ENCODE measurements around the gene GLMP. TPM values are rescaled to one million over a fixed set of nuclear protein-coding genes. Genes with fewer than 3 reads are reported as not detected.

GLMP gene
- total and polyA plus RNA-seq, 2 of the 13 experiments (the other 11 are each of a cell fraction or from before 2014, with no cell fraction given) = 44.6 to 75.8 TPM

GRCh38 chr1:156291226-156292061 lies 4.0 kb downstream of the GLMP start (continued):
- TF ChIP-seq ZNF761 (CRISPR knock-in tag; conservative IDR thresholded peaks at IDR 0.05) (no peak), ZNF431 (CRISPR knock-in tag; IDR thresholded peaks at IDR 0.05; ENCODE audit: borderline replicate concordance, low read depth) (no peak), ZNF230 (CRISPR knock-in tag; IDR thresholded peaks at IDR 0.05) (0 out of 2 replicates have a peak, but pooled peaks have one; percentile 55), ZBTB2 (CRISPR knock-in tag; IDR thresholded peaks at IDR 0.05; ENCODE audit: low read depth) (peak; percentile 44; the same call in 1 of the 2 replicates), ZFX (CRISPR knock-in tag; IDR thresholded peaks at IDR 0.05; ENCODE audit: low read depth) (peak; percentile 98), TOE1 (CRISPR knock-in tag; IDR thresholded peaks at IDR 0.05) (0 out of 2 replicates have a peak, but pooled peaks have one; percentile 38), MEF2D (CRISPR knock-in tag; IDR thresholded peaks at IDR 0.05) (peak; percentile 83), PHF21A (CRISPR knock-in tag; IDR thresholded peaks at IDR 0.05) (peak; percentile 85), KDM4B (CRISPR knock-in tag; IDR thresholded peaks at IDR 0.05) (no peak), ZMYM4 (CRISPR knock-in tag; IDR thresholded peaks at IDR 0.05) (peak; percentile 63; the same call in 1 of the 2 replicates), ZNF468 (CRISPR knock-in tag; IDR thresholded peaks at IDR 0.05) (no peak), ZNF703 (CRISPR knock-in tag; IDR thresholded peaks at IDR 0.05; ENCODE audit: borderline replicate concordance) (no peak), ZNF546 (CRISPR knock-in tag; conservative IDR thresholded peaks at IDR 0.05) (peak; percentile 64)
- TF ChIP-seq, protein P1, sequence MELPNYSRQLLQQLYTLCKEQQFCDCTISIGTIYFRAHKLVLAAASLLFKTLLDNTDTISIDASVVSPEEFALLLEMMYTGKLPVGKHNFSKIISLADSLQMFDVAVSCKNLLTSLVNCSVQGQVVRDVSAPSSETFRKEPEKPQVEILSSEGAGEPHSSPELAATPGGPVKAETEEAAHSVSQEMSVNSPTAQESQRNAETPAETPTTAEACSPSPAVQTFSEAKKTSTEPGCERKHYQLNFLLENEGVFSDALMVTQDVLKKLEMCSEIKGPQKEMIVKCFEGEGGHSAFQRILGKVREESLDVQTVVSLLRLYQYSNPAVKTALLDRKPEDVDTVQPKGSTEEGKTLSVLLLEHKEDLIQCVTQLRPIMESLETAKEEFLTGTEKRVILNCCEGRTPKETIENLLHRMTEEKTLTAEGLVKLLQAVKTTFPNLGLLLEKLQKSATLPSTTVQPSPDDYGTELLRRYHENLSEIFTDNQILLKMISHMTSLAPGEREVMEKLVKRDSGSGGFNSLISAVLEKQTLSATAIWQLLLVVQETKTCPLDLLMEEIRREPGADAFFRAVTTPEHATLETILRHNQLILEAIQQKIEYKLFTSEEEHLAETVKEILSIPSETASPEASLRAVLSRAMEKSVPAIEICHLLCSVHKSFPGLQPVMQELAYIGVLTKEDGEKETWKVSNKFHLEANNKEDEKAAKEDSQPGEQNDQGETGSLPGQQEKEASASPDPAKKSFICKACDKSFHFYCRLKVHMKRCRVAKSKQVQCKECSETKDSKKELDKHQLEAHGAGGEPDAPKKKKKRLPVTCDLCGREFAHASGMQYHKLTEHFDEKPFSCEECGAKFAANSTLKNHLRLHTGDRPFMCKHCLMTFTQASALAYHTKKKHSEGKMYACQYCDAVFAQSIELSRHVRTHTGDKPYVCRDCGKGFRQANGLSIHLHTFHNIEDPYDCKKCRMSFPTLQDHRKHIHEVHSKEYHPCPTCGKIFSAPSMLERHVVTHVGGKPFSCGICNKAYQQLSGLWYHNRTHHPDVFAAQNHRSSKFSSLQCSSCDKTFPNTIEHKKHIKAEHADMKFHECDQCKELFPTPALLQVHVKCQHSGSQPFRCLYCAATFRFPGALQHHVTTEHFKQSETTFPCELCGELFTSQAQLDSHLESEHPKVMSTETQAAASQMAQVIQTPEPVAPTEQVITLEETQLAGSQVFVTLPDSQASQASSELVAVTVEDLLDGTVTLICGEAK (IDR thresholded peaks at IDR 0.05) = no peak
- TF ChIP-seq, protein P1 (CRISPR knock-in tag; IDR thresholded peaks at IDR 0.05) = peak; percentile 96
- TF ChIP-seq, protein P2, sequence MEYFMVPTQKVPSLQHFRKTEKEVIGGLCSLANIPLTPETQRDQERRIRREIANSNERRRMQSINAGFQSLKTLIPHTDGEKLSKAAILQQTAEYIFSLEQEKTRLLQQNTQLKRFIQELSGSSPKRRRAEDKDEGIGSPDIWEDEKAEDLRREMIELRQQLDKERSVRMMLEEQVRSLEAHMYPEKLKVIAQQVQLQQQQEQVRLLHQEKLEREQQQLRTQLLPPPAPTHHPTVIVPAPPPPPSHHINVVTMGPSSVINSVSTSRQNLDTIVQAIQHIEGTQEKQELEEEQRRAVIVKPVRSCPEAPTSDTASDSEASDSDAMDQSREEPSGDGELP (IDR thresholded peaks at IDR 0.05; ENCODE audit: borderline replicate concordance, low read depth) = peak; percentile 87
